IPS DF 4.7 (cell line): ENCODE measurements around the gene IL1R2.
A peak's percentile ranks its signal among the peaks of the same experiment; 100 is the strongest.
"Not testable (repeated sequence)": the region's sequence is repeated elsewhere in the genome, so short reads cannot be mapped to it uniquely, and the experiment has no call there.

ENCODE experiments used
- DNase-seq: peaks from one replicate; pipeline ENCODE4 v3.0.0-alpha.2; 2013; ENCODE audit warnings: low spot score; ENCODE audit errors: extremely low read depth

IL1R2 gene

DNA sequence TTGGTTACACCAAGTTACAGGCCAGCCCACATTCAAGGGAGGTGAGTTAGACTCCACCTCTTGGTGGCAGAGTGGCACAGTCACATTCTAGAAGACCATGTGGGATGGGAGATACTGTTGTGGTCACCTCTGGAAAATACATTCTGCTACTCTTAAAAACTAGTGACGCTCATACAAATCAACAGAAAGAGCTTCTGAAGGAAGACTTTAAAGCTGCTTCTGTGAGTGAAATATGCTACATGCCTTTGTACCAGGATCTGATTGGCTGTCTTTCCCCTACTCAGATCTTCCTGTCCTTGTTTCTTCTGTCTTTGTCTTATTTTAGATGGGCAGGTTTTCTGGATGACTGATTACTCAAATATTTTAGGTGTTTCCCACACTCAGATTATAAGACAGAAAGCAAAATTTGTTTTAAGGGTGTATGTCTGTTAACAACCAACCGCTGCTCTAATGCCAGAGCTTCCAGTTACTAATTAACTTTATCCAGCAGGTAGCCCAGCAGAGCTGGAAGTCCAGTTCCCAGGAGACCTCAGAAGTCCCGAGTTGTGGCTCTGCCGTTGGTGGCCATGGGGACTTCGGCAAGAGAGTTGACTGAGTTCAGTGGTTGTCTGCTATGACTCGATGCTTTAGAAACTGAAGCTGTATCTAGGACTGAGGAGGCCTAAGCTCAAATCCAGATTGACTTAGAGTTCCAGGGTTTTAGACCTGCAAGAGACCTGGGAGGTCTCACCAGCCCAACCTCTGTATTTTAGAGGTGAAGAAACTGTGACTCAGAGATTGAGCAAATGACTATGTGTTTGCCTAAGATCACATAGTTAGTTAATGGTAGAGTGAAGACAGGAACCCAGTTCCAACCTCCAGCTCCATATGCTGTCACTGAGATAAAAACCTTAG is 7.4 kb downstream of the IL1R2 start:
- DNase-seq = no peak

DNA sequence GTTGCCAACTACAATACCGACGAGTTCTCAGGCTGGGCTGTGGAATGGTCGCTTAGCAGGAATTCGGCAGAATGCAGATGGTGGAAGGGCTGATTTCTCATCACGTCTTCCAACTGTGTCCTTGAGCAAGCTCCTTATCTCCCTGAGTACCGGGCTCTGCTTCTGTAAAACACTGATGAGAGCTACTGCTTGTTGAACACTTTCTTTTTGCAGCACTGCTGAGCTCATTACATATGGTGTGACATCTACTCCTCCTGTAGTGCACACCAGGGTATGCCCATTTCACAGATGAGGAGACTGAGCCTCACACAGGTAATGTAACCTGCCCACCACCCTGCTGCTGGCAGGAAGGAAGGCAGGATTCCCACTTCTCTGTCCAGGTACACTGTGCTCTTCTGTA is 8.3 kb downstream of the IL1R2 start:
- no peak for DNase-seq

DNA sequence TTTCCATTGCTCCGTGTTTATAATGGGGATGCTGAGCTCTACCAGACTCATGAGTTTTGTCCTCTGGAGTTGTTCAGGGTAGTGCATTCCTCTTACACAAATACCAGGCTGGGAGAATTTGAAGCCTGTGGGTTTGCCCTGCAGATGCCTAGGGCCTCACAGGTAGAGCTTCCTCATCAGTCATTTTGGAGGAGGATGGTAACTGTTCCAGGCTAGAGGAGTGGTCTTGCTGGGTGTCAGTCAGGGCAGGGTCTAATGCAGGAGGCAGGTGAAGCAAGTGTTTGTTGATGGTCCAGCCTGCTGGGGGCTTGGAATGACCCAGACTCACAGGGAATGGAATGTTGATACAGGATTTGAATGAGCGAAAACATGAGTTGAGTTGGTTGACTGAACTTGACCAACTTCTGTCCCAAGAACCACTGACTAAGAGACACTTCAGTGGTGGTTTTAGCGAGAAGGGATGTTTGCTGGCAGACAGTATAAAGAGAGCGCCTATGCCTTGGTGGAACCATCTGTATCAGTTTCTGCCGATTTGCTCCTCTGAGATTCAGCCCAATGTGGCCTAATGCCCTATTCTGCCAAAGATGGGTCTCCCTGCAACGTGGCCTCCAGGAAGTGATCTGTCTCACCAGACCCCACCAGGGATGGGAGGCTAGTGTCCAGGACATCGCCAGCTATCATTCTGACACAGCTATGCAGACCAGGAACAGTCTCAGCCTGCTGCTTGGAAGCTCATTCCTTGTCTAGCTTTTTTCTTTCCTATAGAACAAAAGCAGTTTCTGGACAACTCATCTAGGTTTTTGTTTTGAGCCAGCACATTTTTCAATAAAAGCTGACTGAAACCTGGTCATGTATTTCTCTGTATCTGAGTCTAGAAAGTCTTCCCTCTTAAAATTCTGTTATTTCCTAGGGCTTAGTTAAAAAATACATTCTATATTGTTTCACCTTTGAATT is 9.3 kb downstream of the IL1R2 start:
- no peak for DNase-seq

DNA sequence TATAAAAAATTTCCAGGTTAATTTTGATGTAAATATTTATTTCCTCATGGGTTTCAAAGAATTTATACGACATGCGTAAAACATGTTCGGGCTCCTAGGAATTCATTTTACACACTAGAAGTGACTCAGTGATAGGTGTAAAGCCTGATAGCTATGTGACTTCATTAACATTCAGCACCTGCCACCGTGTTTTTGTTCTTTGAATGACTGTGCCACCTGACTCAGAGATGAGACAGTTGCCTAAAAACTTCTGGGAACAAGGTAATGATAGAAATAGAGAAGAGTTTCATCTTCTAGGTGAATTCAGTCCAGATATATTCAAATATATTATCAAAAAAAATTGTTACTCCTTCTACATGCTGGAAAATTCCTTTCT is 10.0 kb downstream of the IL1R2 start:
- DNase-seq = no peak

DNA sequence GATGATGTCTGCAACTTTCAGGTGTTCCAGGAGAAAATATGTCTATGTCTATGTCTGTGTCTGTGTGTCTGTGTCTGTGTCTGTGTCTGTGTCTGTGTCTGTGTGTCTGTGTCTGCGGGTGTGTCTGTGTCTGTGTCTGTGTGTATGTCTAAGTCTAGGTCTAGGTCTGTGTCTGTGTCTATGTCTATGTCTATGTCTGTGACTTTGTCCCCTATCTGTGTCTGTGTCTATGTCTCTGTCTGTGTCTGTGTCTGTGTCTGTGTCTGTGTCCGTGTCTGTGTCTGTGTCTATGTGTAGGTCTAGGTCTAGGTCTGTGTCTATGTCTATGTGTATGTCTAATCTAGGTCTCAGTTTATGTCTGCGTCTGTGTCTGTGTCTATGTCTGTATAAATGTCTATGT is 10.5 kb downstream of the IL1R2 start:
- DNase-seq = no peak

DNA sequence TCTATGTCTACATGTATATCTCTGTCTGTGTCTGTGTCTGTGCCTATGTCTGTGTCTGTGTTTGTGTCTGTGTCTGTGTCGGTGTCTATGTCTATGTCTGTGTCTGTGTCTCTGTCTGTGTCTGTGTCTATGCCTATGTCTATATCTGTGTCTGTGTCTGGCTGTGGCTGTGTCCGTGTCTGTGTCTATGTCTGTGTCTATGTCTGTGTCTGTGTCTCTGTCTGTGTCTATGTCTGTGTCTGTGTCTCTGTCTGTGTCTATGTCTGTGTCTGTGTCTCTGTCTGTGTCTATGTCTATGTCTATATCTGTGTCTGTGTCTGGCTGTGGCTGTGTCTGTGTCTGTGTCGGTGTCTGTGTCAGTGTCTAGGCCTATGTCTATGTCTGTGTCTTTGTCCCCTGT is 11.1 kb downstream of the IL1R2 start:
- DNase-seq = not testable (repeated sequence)

DNA sequence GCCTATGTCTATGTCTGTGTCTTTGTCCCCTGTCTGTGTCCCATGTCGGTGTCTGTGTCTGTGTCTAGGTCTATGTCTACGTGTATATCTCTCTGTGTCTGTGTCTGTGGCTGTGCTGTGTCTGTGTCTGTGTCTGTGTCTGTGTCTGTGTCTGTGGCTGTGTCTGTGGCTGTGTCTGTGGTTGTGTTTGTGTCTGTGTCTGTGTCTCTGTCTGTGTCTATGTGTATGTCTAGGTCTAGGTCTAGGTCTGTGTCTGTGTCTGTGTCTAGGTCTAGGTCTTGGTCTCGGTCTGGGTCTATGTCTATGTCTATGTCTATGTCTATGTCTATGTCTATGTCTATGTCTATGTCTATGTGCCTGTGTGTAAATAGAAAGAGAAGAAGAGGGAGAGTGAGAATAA is 11.9 kb downstream of the IL1R2 start:
- no peak for DNase-seq

DNA sequence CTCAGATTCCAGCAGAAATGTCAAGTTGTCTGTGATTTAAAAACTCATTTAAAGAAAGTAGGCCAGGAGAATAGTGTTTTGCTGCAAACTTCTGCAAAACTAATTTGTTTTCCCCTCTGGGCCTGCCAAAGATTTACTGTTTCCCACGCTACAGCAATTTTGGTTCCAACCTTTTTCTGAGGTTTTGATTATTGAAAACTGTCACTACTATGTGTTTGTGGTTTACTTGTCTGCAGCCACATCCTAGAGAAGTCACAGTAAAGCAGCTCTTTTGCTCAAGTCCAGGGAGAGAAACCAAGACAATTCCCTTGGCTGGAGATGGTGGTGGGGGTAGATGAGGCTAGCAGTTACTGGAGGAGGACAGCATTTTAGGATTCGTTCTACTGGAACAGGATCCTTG is 12.8 kb downstream of the IL1R2 start:
- no peak for DNase-seq

DNA sequence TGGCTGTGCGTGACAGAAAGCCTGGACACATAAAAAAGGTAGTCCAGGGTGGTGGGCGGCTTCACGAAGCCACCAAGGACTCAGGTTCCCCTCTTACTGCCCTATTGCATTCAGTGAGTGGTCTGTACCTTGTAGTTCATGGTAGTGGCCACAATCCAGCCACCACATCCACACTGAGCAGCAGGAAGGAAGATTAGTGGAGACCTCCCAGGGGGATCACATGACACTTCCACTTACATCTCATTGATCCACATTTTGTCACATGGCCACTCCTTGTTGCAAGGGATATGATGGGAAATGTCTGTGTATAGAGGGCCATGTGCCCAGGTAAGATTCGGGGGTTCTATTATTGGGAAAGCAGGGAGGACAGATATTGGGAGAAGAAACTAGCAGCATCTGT is 13.7 kb downstream of the IL1R2 start:
- DNase-seq = no peak

DNA sequence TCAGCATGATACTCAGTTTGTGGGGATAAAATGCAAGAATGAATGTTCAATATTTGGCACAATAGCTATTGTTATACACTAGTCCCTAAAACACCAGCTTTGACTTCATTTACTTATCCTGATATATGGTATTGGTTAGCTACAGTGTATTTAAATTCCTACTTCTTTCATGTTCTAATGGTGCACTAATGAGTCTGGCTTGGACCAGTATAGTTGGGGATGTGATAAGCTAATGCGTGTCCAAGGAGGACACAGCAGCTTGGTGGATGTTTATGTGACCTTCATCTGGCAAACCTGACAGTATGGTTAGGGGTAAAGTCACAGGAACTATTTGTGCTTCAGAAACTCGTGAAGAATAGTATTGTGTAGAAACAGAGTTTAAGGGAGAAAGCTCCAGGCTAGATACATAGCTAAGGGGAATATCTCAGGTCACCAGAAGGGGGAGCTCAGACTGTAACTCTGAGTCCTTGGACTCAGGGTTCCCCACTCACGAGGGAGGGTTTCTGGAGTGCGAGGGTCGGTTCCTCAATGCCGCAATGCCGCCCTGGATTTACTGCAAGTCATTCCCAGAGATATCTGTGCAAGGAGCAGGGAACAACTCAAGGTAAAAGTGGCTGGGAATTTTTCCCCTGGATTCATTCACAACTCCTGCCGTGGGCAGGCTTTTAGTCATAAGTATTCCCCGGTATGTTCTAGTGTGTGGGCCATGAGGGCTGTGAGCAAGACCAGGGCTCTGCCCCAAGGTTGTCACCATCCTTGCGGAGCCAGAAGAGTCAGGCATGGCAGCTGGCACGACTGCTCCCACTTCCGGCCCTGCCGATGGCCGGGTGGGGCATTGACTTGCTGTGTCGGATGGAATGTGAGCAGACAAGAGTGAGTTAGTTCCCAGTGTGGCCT is 14.5 kb downstream of the IL1R2 start:
- DNase-seq = peak; percentile 69

DNA sequence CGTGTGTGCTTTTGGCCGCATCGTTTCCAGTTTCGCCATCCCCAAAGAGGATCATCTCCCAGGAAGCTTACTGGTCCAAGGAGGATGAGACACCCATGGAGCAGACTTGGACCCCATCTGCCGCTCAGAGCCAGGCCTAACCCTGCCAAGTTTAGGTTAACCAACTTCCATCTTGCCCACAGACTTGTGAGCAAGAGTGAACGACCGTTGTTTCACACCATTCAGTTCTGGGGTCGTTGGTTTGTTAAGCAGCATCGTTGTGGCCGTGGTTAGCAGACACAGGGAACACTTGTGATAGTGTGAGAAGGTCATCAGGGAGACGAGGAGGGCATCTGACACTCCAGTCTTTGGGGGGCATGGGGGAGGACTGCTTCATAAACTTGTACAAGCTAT is 15.1 kb downstream of the IL1R2 start:
- DNase-seq = no peak

DNA sequence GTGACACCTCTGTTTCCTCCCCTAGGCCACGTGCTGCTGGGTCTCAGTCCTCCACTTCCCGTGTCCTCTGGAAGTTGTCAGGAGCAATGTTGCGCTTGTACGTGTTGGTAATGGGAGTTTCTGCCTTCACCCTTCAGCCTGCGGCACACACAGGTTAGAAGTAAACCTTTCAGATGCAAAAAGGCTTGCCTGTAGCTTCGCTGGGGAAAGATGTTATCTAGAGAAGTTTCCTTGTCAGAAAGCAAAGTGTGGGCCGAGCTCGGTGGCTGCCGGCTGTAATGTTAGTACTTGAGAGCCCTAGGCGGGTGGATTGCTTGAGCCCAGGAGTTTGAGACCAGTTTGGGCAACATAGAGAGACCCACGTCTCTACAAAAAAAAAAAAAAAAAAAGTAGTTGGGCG is 16.7 kb downstream of the IL1R2 start:
- no peak for DNase-seq

DNA sequence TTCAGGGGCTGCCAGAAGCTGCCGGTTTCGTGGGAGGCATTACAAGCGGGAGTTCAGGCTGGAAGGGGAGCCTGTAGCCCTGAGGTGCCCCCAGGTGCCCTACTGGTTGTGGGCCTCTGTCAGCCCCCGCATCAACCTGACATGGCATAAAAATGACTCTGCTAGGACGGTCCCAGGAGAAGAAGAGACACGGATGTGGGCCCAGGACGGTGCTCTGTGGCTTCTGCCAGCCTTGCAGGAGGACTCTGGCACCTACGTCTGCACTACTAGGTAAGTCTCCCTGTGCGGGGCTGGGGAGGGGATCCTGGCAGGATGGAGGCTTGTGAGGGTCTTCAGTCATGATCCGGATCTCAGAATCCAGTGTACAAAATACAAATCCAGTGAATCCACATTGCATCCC is 17.8 kb downstream of the IL1R2 start:
- DNase-seq = no peak

DNA sequence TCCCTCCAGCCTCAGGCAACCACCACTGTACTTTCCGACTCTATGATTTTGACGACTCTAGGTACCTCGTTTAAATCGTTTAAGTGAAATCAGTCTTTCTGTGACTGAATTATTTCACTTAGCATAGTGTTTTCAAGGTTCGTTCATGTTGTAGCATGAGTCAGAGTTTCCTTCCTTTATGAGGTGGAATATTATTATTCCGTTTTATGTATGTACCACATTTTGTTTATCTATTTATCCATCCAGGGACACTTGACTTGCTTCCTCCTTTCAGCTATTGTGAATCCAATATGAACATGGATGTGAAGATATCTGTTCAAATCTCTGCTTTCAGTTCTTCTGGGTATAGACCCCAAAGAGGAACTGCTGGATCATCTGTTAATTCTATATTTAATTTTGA is 19.1 kb downstream of the IL1R2 start:
- DNase-seq = no peak

DNA sequence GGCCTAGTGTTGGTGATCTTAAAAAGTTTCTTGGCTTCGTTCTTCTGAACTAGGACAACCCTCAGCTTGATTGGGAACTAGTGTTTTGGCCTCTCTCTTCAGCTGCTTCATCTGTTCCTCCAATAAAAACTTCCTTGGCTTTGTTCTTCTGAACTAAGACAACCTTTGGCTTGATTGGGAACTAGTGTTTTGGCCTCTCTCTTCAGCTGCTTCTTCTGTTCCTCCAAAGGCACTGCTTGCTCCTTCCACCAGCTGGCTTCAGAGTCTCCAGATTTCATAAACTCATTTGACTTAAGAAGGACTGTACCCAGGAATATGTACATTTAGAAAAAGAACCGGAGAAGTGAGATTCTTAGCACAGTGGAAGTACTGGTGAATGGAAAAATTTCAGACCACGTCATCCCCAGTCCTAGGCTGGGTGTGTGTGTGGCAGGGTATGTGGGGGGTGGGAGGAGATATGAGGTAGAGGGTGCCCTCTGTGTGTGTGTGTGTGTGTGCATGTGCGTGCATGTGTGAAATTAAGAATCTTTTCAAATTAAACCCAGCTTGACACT is 20.4 kb downstream of the IL1R2 start:
- DNase-seq = no peak

DNA sequence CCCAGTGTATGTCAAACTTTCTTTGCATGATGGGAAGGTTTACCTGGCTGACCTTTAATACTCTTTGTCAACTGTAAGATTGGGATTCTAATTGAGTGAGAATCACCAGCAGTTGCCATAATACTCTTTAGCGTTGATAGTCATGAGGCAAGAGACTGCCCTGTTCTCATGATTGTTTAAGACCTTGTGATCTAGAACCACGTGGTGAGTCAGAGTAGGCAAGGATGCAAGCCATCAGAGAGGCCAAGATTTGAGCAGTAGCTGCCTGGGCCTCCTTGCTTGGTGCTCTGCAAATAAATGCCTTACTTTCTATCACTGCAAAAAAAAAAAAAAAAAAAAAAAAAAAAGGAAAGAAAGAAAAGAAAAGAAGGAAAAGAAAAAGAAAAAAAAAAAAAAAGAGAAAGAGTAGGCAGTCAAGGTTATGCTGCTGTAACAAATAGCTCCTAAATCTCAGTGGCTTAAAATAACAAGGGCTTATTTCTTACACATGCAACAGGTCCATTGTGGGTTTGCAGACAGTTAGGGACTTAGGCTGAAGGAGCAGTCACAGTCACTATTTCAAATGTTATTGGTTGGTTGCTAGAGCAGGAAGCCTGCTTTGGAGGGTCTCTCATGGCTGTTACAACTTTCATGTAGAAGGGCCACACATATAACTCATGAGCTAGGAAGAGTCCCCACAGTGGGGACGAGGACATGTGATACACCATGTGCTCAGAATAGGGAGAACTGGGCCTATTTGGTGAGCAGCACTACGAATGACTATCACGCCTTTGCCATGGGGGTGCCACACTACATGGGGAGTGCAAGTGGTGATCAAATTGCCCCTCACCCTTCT is 21.7 kb downstream of the IL1R2 start:
- no peak for DNase-seq

DNA sequence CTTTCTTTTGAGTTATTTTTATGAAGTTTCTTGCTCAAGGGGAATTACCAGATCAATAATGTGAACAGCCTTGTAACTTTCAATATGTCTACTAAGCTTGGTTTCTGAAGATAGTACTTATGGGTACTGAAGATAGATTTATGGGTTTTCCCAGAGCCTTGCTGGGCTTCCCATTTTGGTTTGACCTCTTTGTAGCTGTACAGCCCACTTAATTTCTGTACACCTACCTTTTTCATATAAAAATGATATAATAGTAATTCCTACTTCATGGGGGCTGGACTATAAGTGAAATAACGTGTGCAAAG is 22.2 kb downstream of the IL1R2 start:
- DNase-seq = no peak

DNA sequence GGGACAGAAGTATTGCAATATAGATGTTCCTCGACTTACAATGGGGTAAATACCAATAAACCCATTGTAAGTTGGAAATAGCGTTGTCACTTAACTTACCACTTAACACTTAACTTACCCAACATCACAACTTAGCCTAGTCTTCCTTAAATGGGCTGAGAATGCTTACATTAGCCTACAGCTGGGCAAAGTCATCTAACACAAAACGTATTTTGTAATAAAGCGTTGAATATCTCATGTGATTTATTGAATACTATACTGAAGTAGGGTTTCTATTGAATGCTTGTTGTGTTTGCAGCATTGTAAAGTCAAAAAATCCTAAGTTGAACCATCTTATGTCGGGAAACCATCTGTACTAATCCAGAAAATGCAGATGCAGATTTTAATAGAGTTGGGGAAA is 23.6 kb downstream of the IL1R2 start:
- DNase-seq = no peak

DNA sequence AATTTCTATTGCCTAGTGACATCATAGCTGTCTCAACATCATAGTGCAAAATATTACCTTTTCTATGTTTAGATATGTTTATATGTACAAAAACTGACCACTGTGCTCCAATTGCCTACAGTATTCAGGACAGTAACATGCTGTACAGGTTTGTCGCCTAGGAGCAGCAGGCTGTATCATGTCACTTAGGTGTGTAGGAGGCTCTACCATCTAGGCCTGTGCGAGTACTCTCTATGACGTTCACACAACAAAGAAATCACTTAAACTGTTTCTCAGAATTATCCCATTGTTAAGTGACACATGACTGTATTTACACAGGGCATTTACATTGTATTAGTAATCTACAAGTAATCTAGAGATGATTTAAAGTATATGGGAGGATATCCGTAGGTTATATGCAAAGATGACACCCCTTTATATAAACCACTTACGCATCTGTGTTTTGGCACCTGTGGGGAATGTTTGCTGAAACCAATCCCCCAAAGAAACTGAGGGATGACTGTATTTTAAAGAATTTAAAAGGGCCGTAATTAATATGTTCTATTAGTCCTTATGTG is 24.7 kb downstream of the IL1R2 start:
- no peak for DNase-seq

DNA sequence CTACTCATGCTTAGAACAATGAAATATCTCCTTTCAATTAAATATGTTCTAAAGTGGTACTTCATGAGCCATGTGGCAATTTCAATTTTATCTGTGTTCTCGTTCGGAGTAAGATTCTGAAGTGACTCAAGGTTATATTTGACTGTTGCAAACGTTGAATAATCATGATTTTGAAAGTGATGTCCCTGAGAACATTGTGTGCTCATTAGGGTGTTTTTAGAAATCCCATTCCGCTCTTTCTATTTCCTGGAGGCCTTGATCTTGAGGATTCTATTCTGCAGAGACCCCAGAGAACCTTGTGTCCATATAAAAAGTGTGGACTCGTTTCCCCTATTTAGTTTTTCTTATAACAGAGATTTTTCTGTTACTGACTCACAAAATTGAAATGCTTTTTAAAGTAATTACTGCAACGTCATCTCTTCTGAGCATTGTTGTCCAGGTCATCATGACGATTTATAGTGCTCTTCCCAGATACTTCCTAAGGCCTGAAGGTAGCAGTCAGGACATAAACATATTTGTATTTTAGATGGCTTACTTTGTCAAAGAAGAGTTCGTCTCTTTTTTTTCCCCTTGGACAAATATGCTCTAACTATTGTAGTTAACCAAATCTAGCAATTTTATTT is 27.2 kb downstream of the IL1R2 start:
- DNase-seq = no peak
